T follicular helper cell (primary cell): ENCODE measurements around the gene RAVER2.
"Not testable (repeated sequence)": the region's sequence is repeated elsewhere in the genome, so short reads cannot be mapped to it uniquely, and the experiment has no call there.

Source experiments
- DNase-seq: peaks from one replicate; pipeline ENCODE4 v3.0.0-alpha.2; 2020; ENCODE audit warnings: low read depth

Gene RAVER2

DNA sequence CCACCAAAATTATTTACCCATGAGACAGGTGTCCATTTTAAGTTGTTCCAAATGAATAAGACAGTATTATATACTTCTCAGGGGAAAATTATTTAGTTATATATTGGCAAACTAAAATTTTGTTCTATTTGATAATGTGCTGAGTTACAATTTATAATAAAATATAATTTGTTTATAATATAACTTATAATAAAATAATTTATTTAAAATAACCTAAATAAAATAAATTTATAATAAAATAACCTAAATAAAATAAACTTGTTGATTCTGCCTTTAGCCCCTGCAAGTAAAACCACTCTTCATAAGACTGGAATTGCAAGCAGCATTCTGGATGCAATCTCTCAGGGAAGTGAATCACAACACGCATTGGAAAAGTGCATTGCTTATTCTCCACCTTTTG is 69.6 kb downstream of the RAVER2 start:
- DNase-seq, result no peak

DNA sequence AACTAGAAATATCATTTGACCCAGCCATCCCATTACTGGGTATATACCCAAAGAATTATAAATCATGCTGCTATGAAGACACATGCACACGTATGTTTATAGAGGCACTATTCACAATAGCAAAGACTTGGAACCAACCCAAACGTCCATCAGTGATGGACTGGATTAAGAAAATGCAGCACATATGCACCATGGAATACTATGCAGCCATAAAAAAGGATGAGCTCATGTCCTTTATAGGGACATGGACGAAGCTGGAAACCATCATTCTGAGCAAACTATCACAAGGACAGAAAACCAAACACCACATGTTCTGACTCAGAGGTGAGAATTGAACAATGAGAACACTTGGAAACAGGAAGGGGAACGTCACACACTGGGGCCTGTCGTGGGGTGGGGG is 72.5 kb downstream of the RAVER2 start:
- DNase-seq, result not testable (repeated sequence)

DNA sequence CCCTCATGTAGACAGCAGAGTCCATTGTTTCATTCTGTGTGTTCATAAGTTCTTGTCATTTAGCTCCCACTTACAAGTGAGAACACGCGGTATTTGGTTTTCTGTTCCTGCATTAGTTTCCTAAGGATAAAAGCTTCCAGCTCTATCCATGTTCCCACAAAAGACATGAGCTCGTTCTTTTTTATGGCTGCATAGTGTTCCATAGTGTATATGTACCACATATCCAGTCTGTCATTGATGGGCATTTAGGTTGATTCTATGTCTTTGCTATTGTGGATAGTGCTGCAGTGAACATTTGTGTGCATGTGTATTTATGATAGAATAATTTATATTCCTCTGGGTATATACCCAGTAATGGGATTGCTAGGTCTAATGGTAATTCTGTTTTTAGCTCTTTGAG is 75.7 kb downstream of the RAVER2 start:
- DNase-seq, result not testable (repeated sequence)

DNA sequence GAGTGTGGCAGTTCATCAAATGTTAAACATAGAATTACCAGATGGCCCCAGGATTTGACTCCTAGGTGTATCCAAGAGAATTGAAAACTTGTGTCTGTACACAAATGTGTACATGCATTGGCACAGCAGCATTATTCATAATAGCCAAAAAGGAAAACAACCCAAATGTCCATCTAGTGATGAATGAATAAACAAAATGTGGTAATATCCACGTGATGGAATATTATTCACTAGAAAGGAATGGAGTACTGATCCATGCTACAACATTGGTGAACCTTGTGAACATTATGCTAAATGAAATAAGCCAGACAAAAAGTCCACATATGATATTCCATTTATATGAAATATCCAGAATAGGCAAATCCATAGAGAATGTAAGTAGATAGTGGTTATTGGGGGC is 77.7 kb downstream of the RAVER2 start:
- DNase-seq, result no peak

DNA sequence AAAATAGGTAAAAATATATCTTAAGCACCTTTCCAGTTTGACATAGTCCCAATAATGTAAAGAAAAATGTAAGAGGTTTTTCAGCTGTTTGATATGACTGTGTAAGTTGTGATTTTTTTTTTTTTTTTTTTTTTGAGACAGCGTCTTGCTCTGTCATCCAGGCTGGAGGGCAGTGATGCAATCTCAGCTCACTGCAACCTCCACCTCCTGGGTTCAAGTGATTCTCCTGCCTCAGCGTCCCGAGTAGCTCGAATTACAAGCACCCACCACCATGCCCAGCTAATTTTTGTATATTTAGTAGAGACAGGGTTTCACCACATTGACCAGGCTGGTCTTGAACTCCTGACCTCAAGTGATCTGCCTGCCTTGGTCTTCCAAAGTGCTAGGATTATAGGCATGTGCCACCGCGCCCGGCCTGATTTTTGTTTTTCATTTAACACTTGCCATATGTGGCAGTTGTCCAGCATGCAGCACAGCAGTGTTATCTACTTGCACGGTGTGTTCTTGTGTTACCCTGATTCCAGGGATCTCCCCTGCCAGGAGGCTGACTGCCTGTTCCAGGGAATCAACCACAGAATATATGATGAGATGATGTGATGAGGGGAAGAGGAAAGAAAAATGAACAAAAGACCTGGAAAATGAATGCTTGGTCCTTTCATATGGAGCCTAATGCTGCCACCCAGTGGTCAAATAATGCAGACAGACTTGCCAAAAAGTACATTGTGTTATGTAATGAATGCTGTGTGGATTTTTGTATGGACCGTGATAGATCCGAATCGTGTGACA is 79.0 kb downstream of the RAVER2 start:
- peak; percentile 47 for DNase-seq

DNA sequence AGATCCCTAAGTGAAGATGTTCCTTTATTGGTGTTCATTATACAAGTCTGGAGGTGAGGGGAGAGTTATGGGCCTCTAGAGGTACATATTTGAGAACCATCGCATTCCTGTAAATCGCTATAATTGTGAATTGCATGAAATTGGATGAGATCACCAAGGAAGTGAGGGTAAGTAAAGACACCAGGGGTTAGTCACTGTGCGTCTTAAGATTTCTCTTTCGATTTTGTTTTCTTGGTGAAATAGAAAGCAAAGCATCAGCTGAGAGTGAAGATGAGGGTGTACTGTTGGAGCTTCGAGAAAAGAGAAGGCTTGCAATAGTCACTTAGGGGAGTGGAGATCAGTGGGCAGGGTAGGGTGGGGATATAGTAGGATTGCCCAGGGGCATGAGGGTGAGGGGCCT is 82.1 kb downstream of the RAVER2 start:
- DNase-seq, result no peak

- no peak for DNase-seq
Observed at GRCh38 chr1:64828829-64829228, 84.0 kb downstream of the RAVER2 start.

GRCh38 chr1:64829411-64830029 is 84.6 kb downstream of the RAVER2 start:
- no peak for DNase-seq

- no peak for DNase-seq
Observed at GRCh38 chr1:64830030-64830651, 85.3 kb downstream of the RAVER2 start.

GRCh38 chr1:64834734-64835133 is 89.9 kb downstream of the RAVER2 start:
- DNase-seq, result no peak

DNA sequence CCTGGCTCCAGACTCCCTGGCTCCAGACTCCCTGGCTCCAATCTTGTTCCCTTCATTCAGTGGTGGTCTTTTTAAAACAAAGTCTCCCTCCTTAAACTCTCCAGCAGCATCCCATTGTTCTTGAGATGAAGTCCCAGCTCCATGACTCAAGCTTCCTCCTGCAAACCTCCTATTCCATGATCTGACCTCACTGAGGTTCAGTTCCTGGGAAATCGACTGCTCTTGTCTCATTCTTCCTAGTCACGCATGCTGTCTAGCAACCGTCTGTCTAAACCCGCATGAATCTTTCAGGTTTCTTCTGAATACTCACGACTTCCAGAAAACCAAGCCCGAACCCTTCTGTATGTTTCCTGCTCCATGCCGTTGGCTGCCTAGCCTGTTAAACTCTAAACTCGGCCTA is 91.9 kb downstream of the RAVER2 start:
- no peak for DNase-seq

DNA sequence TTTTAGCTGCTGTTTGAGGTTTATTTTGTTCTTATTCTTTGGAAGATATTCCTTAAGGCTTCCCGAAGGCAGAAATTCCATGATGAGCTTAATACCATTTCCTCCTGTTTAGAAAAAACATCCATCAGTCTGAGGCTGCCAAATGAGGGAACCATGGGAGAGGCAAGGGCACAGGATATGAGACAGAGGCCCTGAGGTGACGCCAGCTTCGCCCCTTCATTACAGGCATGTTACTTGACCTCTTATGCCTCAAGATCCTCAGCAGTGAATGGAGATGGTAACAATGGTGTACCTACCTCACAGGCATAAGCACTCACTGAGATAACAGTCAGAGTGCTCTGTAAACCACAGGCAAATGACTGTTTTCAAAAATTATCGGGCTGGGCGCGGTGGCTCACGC is 93.6 kb downstream of the RAVER2 start:
- no peak for DNase-seq

DNA sequence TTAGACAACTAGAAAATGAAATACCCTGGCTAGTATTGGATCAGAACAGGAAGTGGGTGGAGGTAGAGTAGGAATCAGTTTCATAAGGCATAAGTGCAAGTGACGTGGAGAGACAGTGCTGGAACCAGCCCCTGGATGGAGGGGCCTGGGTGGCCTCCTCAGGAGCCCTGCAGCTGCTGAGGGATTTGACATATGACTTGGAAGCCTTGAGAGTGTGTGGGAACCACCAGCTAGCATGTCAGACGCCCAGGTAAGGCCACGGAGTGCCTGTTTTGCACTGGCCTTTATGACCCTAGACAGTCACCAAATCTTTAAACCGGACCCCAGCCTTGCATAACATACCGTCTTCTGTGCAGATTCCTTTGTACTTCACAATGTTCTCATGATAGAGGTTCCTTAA is 94.4 kb downstream of the RAVER2 start:
- DNase-seq, result no peak

DNA sequence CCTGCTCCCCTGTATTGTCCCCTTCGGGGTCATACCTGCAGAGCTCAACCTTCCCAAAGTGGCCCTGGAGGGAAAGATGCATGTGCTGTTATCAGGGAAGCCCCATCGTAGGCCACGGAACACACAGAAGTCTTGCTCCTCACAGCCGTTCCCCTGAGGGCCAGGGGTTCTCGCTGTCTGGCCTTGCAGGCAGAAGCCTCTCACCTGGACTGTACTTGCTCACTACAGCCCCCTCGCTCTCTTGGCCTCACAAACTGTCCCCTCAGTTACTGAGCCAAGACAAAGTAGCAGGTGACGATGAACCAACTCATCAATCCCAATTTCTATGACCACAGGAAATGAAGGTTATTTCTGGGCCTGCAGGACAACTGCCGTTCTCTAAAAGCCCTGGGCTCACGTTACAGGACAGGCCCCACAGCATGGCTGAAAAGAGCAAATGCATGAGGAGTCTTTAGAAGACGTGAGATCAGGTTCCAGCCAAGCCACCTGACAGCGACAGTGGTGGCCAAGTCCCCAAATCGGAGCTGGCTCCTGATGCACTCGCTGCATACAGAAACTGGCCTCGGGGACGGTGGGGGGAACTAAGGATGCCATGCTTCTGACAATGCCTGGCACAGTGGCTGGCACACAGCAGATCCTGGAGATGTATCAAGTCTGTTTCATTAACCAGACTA is 95.0 kb downstream of the RAVER2 start:
- DNase-seq, result no peak

- DNase-seq, result no peak
Observed at GRCh38 chr1:64841330-64842065, 96.6 kb downstream of the RAVER2 start.

DNA sequence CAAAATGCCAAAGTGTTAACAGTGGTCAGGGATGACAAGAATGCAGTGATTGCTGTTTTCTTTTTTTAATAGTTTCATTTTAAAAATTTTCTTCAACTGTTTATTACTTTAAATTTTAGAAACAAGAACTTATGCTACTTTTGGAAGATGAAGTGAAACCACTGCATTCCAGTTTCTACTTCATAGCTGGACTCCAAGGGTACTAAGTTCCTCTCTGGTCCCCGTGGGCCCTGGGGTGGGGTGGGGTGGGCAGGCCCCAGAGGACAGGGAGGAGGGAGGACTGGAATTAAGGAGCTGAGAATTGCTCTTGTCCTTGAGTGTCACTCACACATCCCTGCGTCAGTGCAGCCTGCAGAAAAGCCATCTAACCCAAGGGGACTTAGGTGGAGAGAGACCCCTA is 97.3 kb downstream of the RAVER2 start:
- no peak for DNase-seq

DNA sequence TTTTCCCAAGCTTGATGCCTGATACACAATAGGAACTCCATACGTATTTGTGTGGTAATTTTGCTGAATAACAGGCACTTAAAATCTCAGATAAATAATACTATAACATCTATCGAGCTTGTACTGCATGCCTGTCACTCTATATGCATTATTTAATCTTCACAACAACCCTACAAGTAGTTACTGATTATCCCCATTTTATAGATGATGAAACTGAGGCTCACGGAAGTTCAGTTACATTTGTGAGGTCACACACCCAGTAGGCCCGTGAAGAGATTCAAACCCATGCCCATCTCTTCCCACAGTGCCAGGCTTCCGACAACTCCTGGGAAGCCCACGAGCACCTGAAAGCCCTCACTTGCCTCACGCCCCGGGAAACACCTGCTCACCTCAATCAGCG is 98.8 kb downstream of the RAVER2 start:
- DNase-seq, result no peak

DNA sequence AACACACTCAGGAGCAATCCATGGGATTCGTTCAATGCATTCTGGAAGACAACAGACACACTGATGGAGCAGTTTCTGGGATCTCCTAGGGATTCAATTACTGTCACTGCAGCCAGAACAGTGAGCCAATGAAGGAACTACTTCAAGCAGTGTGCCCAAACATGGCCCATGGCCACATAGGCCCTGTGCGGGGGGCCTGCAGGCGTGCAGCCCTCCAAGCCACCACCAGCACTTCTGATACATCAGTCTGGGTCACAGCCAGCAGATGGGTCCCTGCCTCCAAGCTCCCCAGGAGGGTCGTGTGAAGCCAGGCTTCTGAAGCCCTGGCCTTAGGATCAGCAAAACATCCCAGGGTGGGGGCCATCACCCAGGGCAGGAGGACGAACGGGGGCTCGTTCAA is 99.3 kb downstream of the RAVER2 start:
- no peak for DNase-seq

DNA sequence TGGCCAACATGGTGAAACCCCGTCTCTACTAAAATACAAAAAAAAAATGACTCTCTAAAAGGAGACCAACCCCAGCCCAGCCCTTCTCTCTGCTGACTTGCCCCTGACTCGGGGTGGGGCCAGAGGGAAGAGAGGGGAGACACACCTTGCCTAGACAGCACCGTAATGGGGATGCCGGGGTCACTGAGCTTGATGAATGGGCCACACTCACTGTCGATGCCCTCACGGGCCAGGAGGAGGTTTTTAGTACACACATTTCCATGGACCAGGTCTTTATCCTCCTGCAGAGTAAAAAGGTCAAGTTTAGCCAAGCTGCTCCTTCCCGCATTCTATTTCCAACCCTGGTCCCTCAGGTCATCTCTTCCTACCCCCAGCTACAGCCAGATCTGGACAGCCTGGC is 99.7 kb downstream of the RAVER2 start:
- DNase-seq, result no peak

- no peak for DNase-seq
Observed at GRCh38 chr1:64845831-64846425, 101.1 kb downstream of the RAVER2 start.

DNA sequence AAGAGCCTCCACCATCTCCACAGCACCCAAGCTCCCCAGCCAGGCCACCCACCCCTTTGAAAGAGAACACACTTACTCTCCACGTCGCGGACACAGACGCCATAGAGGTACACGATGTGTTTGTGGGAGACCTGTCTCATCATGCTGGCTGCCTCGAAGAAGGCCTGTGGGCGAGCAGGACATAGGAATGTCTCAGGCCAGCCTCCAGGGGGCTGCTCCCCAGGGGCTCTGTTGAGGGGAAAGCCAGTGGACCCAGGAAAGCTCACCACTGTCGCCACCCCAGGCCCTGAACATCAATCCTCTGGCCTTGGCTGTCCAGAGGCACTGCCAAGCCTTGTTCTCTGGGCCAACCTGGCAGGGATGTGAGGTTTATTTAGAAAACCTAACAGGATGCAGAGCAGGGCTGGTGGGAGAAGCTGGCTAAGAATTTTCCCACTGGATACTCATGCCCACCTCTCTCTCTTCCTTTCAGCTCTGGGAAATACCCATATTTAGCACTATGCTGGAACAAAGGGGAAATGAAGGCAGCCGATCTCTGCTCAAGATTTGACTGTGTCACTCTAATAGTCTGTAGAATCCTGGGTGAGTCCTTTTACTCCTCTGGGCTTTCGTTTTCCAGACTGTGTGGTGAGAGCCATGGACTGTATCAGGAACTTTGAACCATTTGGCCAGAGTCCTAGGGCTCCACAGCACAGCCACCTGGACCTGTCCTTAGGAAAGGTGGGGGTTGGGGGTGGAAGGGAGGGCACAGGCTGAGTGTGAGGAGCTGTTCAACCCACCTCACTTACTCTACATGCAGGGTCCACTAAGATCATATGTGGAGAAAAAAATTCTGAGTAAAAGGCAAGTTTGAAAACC is 101.9 kb downstream of the RAVER2 start:
- no peak for DNase-seq
